K562 (cell line): ENCODE measurements around the gene HMGB3. TPM values are rescaled to one million over a fixed set of nuclear protein-coding genes. Genes with fewer than 3 reads are reported as not detected.

ENCODE experiments used
- ATAC-seq: fragments of 200-7000 bp; cut with Tn5 transposase; 3 replicates; pipeline ENCODE4 v1.9.1; 2020; ENCODE audit warnings: moderate library complexity
- BruUV-seq: library from RNA; stranded (reverse); fragments of 400-500 nt; replicated peaks from 2 replicates; lab custom pipeline; 2021; lab: Mats Ljungman, UMichigan
- CTCF ChIA-PET: fragments of 300-600 bp; formaldehyde crosslinking; extraction: SDS; loops from one replicate; lab custom pipeline; 2021; ENCODE audit warnings: low intra/inter-chr PET ratio; lab: Yijun Ruan, JAX
- POLR2A ChIA-PET: fragments of 300-600, 350-650 bp; sonication (Branson Sonifier 250); formaldehyde crosslinking; extraction: SDS; loops from one replicate; lab custom pipeline; 2021; ENCODE audit warnings: antibody characterized with exemption, inconsistent platforms; lab: Yijun Ruan, JAX
- DNase-seq, 4 experiments: peaks; one replicate each; pipeline versions ENCODE4 v3.0.0 to v3.0.0-alpha.2; 2011 to 2018; ENCODE audit warnings: low spot score in 3 of 4, mixed read lengths in 3 of 4; ENCODE audit errors: extremely low read depth in 1 of 4
- FAIRE-seq: peaks from 2 replicates; lab custom pipeline; 2011; peaks lifted over from hg19 to GRCh38; lab: Jason Lieb, UNC
- H2AFZ ChIP-seq: 2 replicates; pipeline ENCODE4 v1.6.0; 2011; ENCODE audit warnings: low read depth, low read length, control low read depth, inconsistent platforms
- H3K27ac ChIP-seq: fragments of 200-600 bp; 3 replicates; pipeline ENCODE4 v1.8.0; 2011; ENCODE audit warnings: low read depth, mild to moderate bottlenecking, control low read depth, inconsistent platforms, low read length, moderate library complexity, mixed read lengths; ENCODE audit errors: extremely low read depth
- H3K27me3 ChIP-seq, 2 experiments: fragments of 300-600 bp in 1 of 2; 2 replicates in 1 of 2; 3 replicates in 1 of 2; pipeline versions ENCODE4 v1.6.0 to v1.8.0; 2011; ENCODE audit warnings: inconsistent platforms in 2 of 2, low read length in 2 of 2, mild to moderate bottlenecking in 1 of 2, mixed read lengths in 1 of 2, moderate library complexity in 1 of 2; ENCODE audit not compliant: control insufficient read depth in 2 of 2, insufficient read depth in 2 of 2
- H3K36me3 ChIP-seq: fragments of 300-600 bp; 3 replicates; pipeline ENCODE4 v1.8.0; 2011; ENCODE audit warnings: mild to moderate bottlenecking, low read length, inconsistent platforms; ENCODE audit not compliant: control insufficient read depth, insufficient read depth
- H3K4me1 ChIP-seq, 2 experiments: fragments of 200-600 bp in 1 of 2; replicated peaks in 1 of 2; 2 replicates in 1 of 2; 3 replicates in 1 of 2; pipeline versions ENCODE4 v1.5.1 to v1.8.0; 2011; ENCODE audit warnings: inconsistent platforms in 2 of 2, low read length in 2 of 2, mild to moderate bottlenecking in 1 of 2, mixed read lengths in 1 of 2, moderate library complexity in 1 of 2; ENCODE audit not compliant: control insufficient read depth in 2 of 2, insufficient read depth in 2 of 2
- H3K4me2 ChIP-seq: 2 replicates; pipeline ENCODE4 v1.6.1; 2011; ENCODE audit warnings: low read length, control low read depth, inconsistent platforms, mixed read lengths; ENCODE audit not compliant: insufficient read depth
- H3K4me3 ChIP-seq: fragments of 200-600 bp; sonication (generic), shearing (Covaris generic); 2 replicates; pipeline ENCODE4 v1.5.1; 2016; ENCODE audit warnings: control low read depth, inconsistent platforms
- H3K79me2 ChIP-seq: fragments of 200-600 bp; 3 replicates; pipeline ENCODE4 v1.8.0; 2011; ENCODE audit warnings: low read length, inconsistent platforms; ENCODE audit not compliant: control insufficient read depth, insufficient read depth
- H3K9ac ChIP-seq, 2 experiments: 2 replicates each; pipeline versions ENCODE4 v1.6.0 to v1.6.1; 2011; ENCODE audit warnings: low read depth in 2 of 2, low read length in 2 of 2, control low read depth in 1 of 2, inconsistent platforms in 1 of 2, mild to moderate bottlenecking in 1 of 2, mixed read lengths in 1 of 2; ENCODE audit not compliant: insufficient read depth in 1 of 2
- H3K9me1 ChIP-seq: one replicate; pipeline ENCODE4 v1.6.0; 2011; ENCODE audit warnings: inconsistent platforms, mild to moderate bottlenecking, low read length, moderate library complexity; ENCODE audit not compliant: control insufficient read depth, insufficient read depth
- H3K9me3 ChIP-seq: replicated peaks from 2 replicates; pipeline ENCODE4 v1.5.1; 2011; ENCODE audit warnings: low read depth, low read length, inconsistent platforms; ENCODE audit not compliant: control insufficient read depth, insufficient read depth
- H4K20me1 ChIP-seq: replicated peaks from 2 replicates; pipeline ENCODE4 v1.6.1; 2011; ENCODE audit warnings: low read length, inconsistent platforms, mixed read lengths; ENCODE audit not compliant: control insufficient read depth, insufficient read depth
- MCM3 ChIP-seq: fragments of 450-650 bp; IDR thresholded peaks from 2 replicates; pipeline ENCODE4 v1.6.1; 2016
- NFRKB ChIP-seq: fragments of 450-650 bp; IDR thresholded peaks from 2 replicates; pipeline ENCODE4 v1.6.1; 2016; ENCODE audit warnings: low read depth
- PHB2 ChIP-seq: fragments of 450-650 bp; IDR thresholded peaks from 2 replicates; pipeline ENCODE4 v1.6.1; 2017; ENCODE audit warnings: low read depth
- RFX1 ChIP-seq: fragments of 450-650 bp; IDR thresholded peaks from 2 replicates; pipeline ENCODE4 v1.6.1; 2016; ENCODE audit warnings: mild to moderate bottlenecking, moderate library complexity
- SMAD1 ChIP-seq: fragments of 150-350 bp; IDR thresholded peaks from 2 replicates; pipeline ENCODE4 v1.6.1; 2014; ENCODE audit warnings: low read length, low read depth; ENCODE audit not compliant: partially characterized antibody
- SUPT5H ChIP-seq: fragments of 450-650 bp; IDR thresholded peaks from 2 replicates; pipeline ENCODE4 v1.6.1; 2016
- TOE1 ChIP-seq, 2 experiments: fragments of 450-650 bp in 1 of 2; sonication (generic) in 1 of 2; formaldehyde crosslinking in 1 of 2; IDR thresholded peaks; 2 replicates each; pipeline versions ENCODE4 v1.7.1 to v1.8.0; 2016 to 2022; ENCODE audit warnings: borderline replicate concordance in 2 of 2, mild to moderate bottlenecking in 2 of 2, antibody characterized with exemption in 1 of 2, inconsistent platforms in 1 of 2, low read depth in 1 of 2, missing genetic modification reagents in 1 of 2, moderate library complexity in 1 of 2
- ZFP1 ChIP-seq: fragments of 450-650 bp; formaldehyde crosslinking; IDR thresholded peaks from 2 replicates; pipeline ENCODE4 v1.4.0; 2020; ENCODE audit warnings: mild to moderate bottlenecking, mixed read lengths
- ZFP30 ChIP-seq: fragments of 250-450 bp; sonication (Bioruptor Pico); IDR thresholded peaks from 2 replicates; pipeline ENCODE4 v1.8.0; 2022; ENCODE audit warnings: moderate library complexity, mild to moderate bottlenecking, inconsistent platforms, borderline replicate concordance
- WGBS: fragments of 100-300 bp; shearing (Covaris generic); methylation state at CpG from one replicate; pipeline ENCODE4 v1.1.6; 2016; ENCODE audit warnings: low coverage, mixed read lengths; ENCODE audit not compliant: insufficient coverage; ENCODE audit errors: missing lambda C conversion rate; 5-methylcytosine and 5-hydroxymethylcytosine counted together
- in situ Hi-C: fragments of 300-500 bp; cut with MboI; formaldehyde crosslinking; loops from 4 replicates; pipeline ENCODE4 v1.15.0; 2018; ENCODE audit warnings: inconsistent platforms, mixed read lengths
- intact Hi-C: fragments of 100-400 bp; cut with micrococcal nuclease; formaldehyde crosslinking; loops from 2 replicates; pipeline ENCODE4 v1.14.2; 2022
- polyA plus RNA-seq, 8 experiments: library from polyadenylated mRNA; depleted of rRNA in 4 of 8; stranded (reverse) in 5 of 8; unstranded in 3 of 8; fragments of >200 nt; fragmentation: Nextera tagmentation in 2 of 8; fragmentation: Illumina TruSeq in 1 of 8; extraction: Ambion mirVana in 2 of 8; extraction: Trizol in 1 of 8; gene quantifications; 2 replicates each; pipeline versions ENCODE4 v1.2.1 to v1.2.3, GENCODE V29; 2011 to 2014; ENCODE audit warnings: inconsistent platforms in 1 of 8, missing spikeins in 1 of 8
- total RNA-seq, 7 experiments: library from RNA; depleted of rRNA in 6 of 7; stranded (reverse); fragments of >200 nt in 6 of 7; fragmentation: Illumina TruSeq in 2 of 7; extraction: Trizol in 2 of 7; gene quantifications; 2 replicates each; pipeline versions ENCODE4 v1.2.1 to v1.2.3, GENCODE V29; 2011 to 2021; ENCODE audit warnings: low replicate concordance in 1 of 7
- TF ChIP-seq, protein P1 (sequence below): fragments of 250-450 bp; sonication (Bioruptor Pico); IDR thresholded peaks from 2 replicates; pipeline ENCODE4 v1.4.0; 2020

HMGB3 gene
- total and polyA plus RNA-seq, 9 of the 15 experiments (the other 6 are each of a cell fraction or from before 2014, with no cell fraction given): 36.7 to 168 (median 117) TPM

DNA sequence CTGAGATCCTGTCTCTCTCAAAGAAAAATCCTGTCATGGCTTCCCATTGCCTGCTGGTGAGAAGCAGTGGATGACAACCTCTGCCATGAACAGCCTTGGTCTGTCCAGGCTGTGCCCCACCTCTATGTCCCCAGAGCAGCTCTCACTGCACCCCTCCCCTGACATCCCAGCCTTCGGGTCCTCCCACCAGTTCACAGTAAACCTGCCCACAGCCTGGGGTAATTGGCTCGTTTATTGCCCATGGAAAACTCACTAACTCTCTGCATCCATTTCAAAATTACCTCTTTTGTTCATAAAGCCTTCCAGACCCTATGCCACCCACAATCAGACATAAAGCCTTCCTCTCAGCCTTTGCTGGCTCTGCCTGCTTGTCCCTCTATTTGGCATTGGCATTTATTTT is 10.7 kb upstream of the HMGB3 start:
- Histone ChIP-seq H3K4me1 (no peaks in the 10 kb centered on the region; a peak in 1 of 5 replicates), H3K27ac (no peak overlapping the region), H3K9me1 (no peaks in the 10 kb centered on the region), H4K20me1 (no peaks in the 10 kb centered on the region), H3K9me3 (no peaks in the 10 kb centered on the region), H3K9ac (no peak overlapping the region), H2AFZ (no peak overlapping the region), H3K36me3 (no peaks in the 10 kb centered on the region), H3K4me2 (no peak overlapping the region), H3K79me2 (no peaks in the 10 kb centered on the region), H3K27me3 (peaks cover 0 to 14% of the 10 kb centered on the region in 2 experiments; a peak in 3 of 5 replicates), H3K4me3 (no peak overlapping the region)
- no peak for TF ChIP-seq SMAD1
- FAIRE-seq (no peak), DNase-seq (no peak), ATAC-seq (no peak)
- CTCF ChIA-PET: no interaction called here
- WGBS: 30% methylated on average over 2 of the region's 2 CpGs
- POLR2A ChIA-PET: no interaction called here
- intact Hi-C loops: no loop called here
- BruUV-seq: no TSS peak
- in situ Hi-C loops: no loop called here

DNA sequence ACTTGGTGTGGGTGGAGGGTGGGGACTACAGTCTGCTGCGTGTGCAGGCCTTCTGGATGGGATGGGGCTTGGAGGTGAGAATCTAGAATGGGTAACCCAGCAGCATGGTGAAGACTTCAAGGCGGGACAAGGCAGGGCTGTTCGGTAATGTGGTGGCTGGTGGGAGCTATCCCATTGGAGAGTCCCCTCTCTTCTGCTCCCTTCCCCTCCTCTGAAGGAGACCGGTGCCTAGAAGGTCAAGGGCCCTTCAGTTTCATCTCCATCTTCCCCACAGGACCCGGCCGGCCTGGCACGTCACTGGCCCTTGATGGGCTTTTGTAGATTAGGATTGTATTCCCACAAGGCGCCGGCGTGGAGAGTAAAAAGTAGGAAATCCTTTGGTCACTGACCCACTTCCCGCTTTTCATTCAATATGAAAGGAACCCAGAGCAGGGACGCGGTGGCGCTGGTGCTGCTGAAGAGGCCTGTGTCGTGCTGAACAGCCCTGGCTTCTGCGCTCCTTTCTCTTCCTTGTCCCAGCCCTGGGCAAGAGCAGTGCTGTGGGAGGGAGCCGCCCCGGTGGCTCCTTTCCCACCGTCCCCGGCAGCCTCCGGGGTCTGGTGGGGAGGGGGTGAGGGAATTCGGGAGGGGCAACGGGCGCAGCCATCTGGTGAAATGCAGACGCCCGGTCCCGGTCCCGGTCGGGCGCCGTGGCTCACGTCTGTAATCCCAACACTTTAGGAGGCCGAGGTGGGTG is 7.3 kb upstream of the HMGB3 start:
- Histone ChIP-seq H3K36me3 (no peaks in the 10 kb centered on the region), H3K9me1 (no peaks in the 10 kb centered on the region), H3K79me2 (no peaks in the 10 kb centered on the region), H3K4me3 (no peak overlapping the region), H2AFZ (no peak overlapping the region), H3K4me1 (no peaks in the 10 kb centered on the region; a peak in 1 of 5 replicates), H3K27me3 (no peaks in the 10 kb centered on the region), H3K27ac (no peak overlapping the region), H3K9me3 (no peaks in the 10 kb centered on the region), H3K4me2 (no peak overlapping the region), H4K20me1 (no peaks in the 10 kb centered on the region), H3K9ac (no peak overlapping the region)
- BruUV-seq: no TSS peak
- POLR2A ChIA-PET: no interaction called here
- in situ Hi-C loops: no loop called here
- FAIRE-seq: no peak
- intact Hi-C loops: no loop called here
- no peak for DNase-seq
- ATAC-seq: no peak; the same call in 2 of the 3 replicates
- WGBS: 64% methylated on average over 13 of the region's 33 CpGs
- CTCF ChIA-PET: no interaction called here
- TF ChIP-seq NFRKB (no peak), MCM3 (no peak), ZFP1 (CRISPR knock-in tag) (no peak), SUPT5H (no peak), TOE1 (IDR thresholded peaks at IDR 0.05; ENCODE audit: borderline replicate concordance) (no peak), TOE1 (CRISPR knock-in tag; IDR thresholded peaks at IDR 0.05; ENCODE audit: borderline replicate concordance, low read depth) (no peak), ZFP30 (CRISPR knock-in tag) (no peak), RFX1 (no peak), PHB2 (no peak)
- TF ChIP-seq, protein P1, sequence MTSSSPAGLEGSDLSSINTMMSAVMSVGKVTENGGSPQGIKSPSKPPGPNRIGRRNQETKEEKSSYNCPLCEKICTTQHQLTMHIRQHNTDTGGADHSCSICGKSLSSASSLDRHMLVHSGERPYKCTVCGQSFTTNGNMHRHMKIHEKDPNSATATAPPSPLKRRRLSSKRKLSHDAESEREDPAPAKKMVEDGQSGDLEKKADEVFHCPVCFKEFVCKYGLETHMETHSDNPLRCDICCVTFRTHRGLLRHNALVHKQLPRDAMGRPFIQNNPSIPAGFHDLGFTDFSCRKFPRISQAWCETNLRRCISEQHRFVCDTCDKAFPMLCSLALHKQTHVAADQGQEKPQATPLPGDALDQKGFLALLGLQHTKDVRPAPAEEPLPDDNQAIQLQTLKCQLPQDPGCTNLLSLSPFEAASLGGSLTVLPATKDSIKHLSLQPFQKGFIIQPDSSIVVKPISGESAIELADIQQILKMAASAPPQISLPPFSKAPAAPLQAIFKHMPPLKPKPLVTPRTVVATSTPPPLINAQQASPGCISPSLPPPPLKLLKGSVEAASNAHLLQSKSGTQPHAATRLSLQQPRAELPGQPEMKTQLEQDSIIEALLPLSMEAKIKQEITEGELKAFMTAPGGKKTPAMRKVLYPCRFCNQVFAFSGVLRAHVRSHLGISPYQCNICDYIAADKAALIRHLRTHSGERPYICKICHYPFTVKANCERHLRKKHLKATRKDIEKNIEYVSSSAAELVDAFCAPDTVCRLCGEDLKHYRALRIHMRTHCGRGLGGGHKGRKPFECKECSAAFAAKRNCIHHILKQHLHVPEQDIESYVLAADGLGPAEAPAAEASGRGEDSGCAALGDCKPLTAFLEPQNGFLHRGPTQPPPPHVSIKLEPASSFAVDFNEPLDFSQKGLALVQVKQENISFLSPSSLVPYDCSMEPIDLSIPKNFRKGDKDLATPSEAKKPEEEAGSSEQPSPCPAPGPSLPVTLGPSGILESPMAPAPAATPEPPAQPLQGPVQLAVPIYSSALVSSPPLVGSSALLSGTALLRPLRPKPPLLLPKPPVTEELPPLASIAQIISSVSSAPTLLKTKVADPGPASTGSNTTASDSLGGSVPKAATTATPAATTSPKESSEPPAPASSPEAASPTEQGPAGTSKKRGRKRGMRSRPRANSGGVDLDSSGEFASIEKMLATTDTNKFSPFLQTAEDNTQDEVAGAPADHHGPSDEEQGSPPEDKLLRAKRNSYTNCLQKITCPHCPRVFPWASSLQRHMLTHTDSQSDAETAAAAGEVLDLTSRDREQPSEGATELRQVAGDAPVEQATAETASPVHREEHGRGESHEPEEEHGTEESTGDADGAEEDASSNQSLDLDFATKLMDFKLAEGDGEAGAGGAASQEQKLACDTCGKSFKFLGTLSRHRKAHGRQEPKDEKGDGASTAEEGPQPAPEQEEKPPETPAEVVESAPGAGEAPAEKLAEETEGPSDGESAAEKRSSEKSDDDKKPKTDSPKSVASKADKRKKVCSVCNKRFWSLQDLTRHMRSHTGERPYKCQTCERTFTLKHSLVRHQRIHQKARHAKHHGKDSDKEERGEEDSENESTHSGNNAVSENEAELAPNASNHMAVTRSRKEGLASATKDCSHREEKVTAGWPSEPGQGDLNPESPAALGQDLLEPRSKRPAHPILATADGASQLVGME (CRISPR knock-in tag): no peak
